ENCODE results near the gene USP35.

Gene USP35

GRCh38 chr11:78255919-78256318 is 67.2 kb downstream of the USP35 start:
- H3K27ac ChIP-seq: no peak overlapping the region
- DNase-seq (ENCODE audit: low read depth, low spot score): no peak

DNA sequence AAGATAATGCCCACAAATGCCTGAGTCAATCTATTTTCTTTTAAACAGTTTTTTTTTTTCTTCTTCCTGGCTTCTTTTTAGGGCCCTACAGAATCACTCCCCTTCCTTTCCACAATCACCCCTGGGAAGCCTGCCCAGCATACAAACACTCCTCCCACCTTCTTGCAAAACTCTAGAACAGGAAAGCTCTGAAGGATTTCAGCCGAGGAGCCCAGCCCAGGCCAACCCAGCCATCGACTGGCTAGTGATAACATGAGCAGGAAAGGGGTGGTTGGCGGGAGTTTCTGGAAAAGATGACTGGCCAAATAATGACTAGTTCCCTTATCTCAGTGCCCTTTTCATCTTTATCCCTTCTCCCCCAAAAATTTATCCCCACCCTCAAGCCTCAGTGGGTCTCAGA is 68.2 kb downstream of the USP35 start:
- DNase-seq (ENCODE audit: low read depth, low spot score): no peak
- H3K27ac ChIP-seq: no peak overlapping the region

DNA sequence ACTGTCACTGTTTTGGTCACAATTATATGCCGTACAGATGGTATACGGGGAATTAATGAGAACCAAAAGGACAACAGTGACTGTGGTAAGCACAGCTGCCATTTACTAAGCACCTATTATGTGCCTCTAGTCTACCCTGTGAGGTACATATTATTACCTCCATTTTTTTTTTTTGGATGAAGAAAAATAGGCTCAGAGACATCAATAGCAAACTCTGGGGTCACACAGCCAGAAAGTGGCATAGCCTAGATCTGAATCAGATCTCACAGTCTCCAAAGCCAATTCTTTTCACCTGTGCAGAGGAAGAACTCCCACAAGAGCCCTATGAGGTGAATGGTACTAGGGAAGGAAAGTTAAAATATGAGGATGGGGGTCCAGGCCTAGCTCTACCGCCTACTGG is 68.9 kb downstream of the USP35 start:
- no peak overlapping the region for H3K27ac ChIP-seq
- DNase-seq (ENCODE audit: low read depth, low spot score): no peak

DNA sequence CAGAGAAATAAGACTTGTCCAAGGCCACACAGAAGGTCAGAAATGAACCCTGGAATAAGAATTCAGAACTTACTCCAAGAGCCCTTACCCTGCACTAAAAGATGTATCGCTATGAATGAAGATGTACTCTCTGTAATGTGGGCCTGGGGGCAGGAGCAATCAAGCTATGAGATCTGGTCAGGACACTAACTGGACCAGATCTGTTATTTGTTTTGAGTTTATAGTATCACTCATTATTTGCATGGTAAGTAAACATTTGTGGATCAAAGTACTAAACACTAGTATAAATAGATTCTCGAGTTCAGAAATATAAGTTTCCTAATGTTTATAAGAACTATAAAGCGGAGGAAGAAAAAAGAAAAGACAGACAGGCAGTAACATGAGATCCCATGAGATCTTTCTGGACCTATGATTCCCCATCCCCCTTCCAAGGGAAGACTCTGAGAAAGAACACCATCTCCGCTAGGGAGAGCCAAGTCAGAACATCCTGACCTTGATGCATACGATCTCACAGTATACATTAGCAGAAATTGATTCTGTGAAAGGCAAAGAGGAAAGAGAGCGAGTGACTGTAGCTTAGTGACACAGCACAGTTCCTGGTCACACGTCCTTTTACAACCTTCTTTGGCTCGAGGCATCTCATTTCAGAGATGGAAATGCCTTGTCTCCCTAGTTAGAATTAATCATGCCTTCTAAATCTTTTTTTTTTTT is 71.2 kb downstream of the USP35 start:
- no peak for DNase-seq (ENCODE audit: low read depth, low spot score)
- H3K27ac ChIP-seq: no peak overlapping the region

DNA sequence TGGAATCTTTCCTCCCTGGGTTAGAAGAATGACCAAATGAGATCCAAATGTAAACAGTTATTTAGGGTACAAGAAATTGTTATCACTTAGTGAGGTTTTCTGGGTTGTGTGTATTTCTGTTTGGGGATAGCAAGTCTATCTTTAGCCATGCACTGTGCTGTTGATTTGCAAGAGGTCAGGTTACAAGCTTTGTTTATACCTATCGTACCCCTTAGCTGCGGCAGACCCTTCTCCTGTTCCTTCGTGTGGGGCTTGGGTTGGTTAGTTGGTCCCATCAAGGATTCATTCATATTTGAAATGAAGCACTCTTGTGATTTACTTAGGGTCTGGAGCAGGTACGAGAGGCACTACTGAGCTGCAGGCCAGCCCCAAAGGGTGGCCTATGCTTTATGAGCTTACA is 72.6 kb downstream of the USP35 start:
- no peak overlapping the region for H3K27ac ChIP-seq
- DNase-seq (ENCODE audit: low read depth, low spot score): no peak

DNA sequence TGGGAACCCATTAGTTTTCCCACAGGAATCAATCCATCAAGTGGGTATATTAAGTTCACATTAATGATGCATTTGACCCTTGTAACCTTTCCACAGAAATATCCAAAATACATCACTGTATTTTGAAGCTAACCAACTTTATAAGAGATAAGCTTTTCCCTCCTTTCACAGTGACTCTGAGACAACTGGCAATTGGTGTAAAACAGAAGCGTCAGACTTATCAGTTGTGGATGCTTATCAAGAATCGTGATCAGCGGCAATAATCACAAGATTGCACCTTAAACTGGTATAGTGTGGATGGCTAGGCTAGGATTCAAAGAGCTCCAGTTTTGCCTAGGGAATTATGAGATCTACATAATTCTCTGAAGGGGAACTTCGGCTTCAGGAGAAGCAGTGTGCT is 73.1 kb downstream of the USP35 start:
- no peak for DNase-seq (ENCODE audit: low read depth, low spot score)
- no peak overlapping the region for H3K27ac ChIP-seq

DNA sequence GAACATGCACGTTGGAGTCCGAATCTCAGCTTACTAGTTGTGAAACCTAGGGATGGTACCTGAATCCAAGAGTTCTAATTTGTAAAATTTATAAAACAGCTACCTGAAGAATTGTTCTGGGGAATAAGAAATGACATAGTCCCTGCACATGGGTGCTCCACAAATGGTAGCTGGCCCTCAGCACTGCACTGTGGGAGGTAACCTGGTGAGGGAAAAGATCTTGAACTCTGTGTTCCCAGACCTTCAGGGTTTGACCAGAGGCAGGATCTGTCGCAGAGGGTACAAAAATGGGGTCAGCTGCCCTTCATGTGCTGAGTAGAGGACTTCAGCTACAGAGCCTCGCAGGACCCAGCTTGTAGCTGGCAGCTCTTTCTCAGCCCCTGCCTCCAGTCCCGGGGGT is 73.5 kb downstream of the USP35 start:
- no peak overlapping the region for H3K27ac ChIP-seq
- no peak for DNase-seq (ENCODE audit: low read depth, low spot score)

DNA sequence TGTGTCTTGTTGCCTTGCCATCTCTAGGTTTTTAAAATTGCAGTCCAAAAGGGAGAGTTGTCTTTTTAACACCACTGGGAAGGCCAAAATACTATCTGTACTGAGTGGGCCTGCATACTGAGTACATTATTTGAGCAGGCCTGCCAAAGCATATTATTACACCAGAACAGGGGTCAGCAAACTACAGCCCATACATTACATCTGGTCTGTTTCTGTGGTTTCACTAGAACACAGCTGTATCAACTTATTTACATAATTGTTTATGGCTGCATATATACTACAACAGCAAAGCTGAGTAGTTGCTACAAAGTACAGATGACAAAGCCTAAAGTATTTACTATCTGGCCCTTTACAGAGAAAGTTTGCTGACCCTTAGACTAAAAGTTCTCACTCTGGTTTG is 74.0 kb downstream of the USP35 start:
- DNase-seq (ENCODE audit: low read depth, low spot score): no peak
- H3K27ac ChIP-seq: no peak overlapping the region
